ENCODE data around the gene CER1.

- TF ChIP-seq POLR2A (IDR thresholded peaks at IDR 0.05) (no peak), CTCF (IDR thresholded peaks at IDR 0.05) (no peak)
Measured at GRCh38 chr9:14671377-14671776, 51.2 kb downstream of the CER1 start.

Measured in testis (tissue), 2 donors.